Activated CD8-positive, alpha-beta memory T cell treated with anti-CD3 and anti-CD28 coated beads for 4 hours (primary cell): Measurements from ENCODE around the gene CAMTA1.

Experiments used
- DNase-seq, 2 donors: peaks; one replicate each; pipeline ENCODE4 v3.0.0-alpha.2; 2020; ENCODE audit warnings: low read depth in 2 of 2

The CAMTA1 gene

GRCh38 chr1:6979003-6979613 is 193.9 kb downstream of the CAMTA1 start:
- no peak for DNase-seq

DNA sequence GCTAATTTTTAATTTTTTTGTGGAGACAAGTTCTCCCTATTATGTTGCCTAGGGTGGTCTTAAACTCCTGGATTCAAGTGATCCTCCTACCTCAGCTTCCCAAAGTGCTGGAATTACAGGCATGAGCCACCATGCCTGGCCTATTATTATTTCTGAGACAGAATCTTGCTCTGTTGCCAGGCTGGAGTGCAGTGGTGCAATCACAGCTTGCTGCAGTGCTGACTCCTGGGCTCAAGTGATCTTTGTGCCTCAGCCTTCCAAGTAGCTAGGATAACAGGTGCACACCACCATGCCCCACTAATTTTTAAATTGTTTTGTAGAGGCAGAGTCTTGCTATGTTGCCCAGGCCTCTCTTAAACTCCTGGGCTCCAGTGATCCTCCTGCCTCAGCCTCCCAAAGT is 196.3 kb downstream of the CAMTA1 start:
- DNase-seq = no peak

DNA sequence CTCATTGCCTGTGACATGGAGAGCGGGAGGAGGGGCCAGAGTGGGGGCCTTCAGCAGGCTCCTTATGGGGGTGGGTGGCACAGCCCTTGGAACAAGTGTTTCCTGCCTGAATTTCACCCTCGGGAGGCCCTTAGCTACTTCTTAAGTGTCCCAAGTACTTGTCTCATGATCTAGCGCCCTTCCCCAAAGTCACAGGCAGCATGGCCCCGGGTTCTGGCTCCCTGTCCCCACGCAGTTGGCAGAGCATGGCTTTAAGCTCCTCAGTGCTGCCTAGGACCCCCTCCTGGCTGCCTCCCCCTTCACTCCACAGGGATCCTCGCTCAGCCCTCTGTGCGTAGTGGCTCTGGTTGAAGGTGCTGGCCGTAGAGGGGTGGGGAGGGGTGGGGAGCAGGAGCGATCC is 197.2 kb downstream of the CAMTA1 start:
- no peak for DNase-seq

GRCh38 chr1:6982860-6983259 is 197.6 kb downstream of the CAMTA1 start:
- DNase-seq = no peak

DNA sequence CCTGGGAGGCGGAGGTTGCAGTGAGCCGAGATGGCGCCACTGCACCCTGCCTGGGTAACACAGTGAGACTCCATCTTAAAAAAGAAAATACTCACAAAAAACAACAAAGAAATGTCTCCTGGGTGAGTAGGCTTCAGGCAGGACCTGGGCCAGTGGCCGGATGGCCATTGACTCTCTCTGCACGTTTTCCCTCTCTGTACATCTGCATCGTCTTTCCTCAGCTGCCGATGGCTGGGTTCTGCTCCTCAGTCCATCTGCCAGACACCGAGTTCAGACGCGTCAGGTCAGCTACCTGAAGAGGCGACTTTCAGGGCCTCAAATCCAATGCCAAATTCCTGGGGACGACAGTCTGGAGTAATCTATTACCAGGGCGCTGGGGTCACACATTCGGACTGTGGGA is 199.3 kb downstream of the CAMTA1 start:
- DNase-seq = no peak

GRCh38 chr1:6984986-6985385 is 199.7 kb downstream of the CAMTA1 start:
- no peak for DNase-seq

GRCh38 chr1:6985549-6986276 is 200.5 kb downstream of the CAMTA1 start:
- no peak for DNase-seq

DNA sequence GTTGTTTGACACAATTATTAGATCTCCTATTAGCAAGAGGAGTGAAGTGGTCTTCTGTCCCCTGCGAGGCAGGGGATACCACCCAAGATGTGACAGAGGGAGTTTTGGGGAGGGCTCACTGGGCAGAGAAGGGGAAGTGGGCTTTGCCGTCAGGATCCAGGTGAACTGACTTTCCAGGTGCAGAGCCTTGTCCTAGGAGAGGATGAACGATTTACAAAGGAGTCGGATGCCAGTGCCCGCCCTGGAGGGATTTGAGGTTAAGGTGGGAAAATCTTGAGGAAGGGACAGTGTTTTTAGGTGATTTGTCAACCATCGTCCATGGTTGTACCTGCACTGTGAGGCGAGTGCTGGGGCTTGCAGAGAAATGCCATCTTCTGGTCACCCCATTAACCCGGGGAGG is 201.0 kb downstream of the CAMTA1 start:
- DNase-seq = no peak

DNA sequence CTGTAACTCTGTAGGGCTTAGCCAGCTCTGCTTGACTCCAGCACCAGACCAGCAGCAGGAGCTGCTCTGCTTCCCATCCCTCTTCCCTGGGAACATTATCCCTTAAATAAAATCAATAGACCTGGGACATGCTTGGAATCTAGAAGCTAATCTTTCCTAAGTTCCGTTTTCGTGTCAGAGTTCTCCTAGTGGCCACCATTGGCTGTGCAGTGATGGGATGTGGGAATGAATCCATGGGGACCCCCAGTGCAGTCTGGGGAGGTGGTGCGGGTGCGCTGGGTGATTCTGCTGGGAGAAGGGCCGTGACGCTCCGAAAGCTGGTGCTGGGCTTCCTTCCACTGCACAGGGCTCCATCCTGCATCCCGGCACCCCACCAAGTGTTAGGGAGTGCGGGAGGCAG is 202.7 kb downstream of the CAMTA1 start:
- DNase-seq = no peak

GRCh38 chr1:6988796-6989195 is 203.5 kb downstream of the CAMTA1 start:
- DNase-seq = no peak

- DNase-seq = no peak
Observed at GRCh38 chr1:6989212-6990159, 204.2 kb downstream of the CAMTA1 start.

DNA sequence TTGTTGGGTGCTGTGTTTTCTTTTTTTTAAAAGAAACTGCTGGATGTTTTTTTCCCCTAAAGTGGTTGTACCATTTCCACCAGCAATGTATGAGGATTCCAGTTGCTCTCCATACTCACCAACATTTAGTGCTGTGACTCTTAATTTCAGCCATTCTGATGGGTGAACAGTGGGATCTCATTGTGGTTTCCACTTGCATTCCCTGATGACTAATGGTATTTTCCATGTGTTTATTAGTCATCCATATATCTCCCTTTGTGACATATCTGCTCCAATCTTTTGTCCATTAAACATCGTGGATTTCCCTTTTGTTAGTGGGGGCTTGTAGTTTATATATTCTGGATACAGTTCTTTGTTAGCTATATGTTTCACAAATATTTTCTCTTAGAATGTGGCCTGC is 206.0 kb downstream of the CAMTA1 start:
- no peak for DNase-seq

DNA sequence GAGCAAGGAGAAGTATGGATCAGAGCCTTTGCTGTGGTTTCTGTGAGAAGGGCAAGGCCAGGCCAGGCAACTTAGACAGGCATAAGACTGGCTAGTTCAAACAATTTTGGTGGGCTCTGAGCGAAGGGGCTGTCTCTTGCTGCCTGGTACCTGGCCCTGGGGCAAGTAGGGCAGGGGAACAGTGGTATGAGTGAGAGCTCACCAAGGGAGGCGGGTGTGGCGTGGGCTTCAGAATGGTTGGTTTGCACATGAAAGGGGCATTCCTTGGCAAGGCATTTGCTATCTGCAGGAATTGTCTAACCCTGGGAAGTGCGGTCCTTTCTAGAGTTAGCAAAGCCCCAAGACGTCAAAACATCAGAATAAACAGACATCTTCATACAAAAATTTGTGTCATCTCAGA is 210.5 kb downstream of the CAMTA1 start:
- no peak for DNase-seq

DNA sequence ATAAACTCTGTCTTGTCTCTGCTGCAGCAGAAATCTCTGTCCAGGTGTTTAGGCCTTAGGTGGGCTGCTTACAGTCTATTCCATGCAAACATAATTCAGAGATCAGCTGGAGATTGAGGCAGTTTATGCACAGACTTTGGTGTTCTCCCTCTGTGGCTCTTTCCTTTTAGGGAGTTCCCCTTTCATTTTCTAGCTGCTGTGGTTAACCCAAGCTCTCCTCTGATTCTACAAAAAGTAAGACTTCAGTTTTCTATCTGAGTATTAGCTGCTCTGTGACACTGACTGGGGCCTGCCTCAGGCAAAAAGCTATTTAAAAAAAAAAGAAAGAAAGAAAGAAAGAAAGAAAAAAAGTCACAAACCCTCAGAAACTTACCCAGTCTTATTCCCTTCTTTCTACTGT is 211.1 kb downstream of the CAMTA1 start:
- DNase-seq = no peak

- DNase-seq = no peak
Observed at GRCh38 chr1:6996866-6997265, 211.6 kb downstream of the CAMTA1 start.

- no peak for DNase-seq
Observed at GRCh38 chr1:6998267-6998666, 213.0 kb downstream of the CAMTA1 start.

GRCh38 chr1:6999826-7000225 is 214.6 kb downstream of the CAMTA1 start:
- no peak for DNase-seq

- no peak for DNase-seq
Observed at GRCh38 chr1:7000720-7001119, 215.5 kb downstream of the CAMTA1 start.

DNA sequence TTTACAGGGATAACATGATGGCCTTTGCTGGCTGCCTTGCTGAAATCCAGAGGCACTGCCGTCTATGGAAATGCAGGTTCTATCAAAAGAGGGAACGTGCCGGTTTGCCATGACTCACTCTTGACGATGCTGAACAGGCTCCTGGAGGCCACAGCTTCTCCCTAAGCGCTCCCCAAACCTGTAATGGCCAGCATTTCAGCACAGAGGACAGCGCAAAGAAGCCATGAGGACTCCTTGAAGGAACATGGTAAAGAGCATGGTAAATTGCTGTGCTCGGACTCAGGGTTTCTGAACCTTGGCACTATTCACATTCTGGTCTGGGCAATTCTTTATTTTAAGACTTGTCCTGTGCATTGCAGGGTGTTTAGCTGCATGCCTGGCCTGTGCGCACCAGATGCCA is 217.5 kb downstream of the CAMTA1 start:
- no peak for DNase-seq

GRCh38 chr1:7003676-7004075 is 218.4 kb downstream of the CAMTA1 start:
- no peak for DNase-seq

GRCh38 chr1:7004181-7004580 is 218.9 kb downstream of the CAMTA1 start:
- no peak for DNase-seq

- no peak for DNase-seq
Observed at GRCh38 chr1:7005762-7006161, 220.5 kb downstream of the CAMTA1 start.
